Fibroblast of villous mesenchyme (primary cell): Measurements from ENCODE around the gene NYAP2. TPM values are rescaled to one million over a fixed set of nuclear protein-coding genes. Genes with fewer than 3 reads are reported as not detected.

Source experiments
- DNase-seq: peaks from one replicate; pipeline ENCODE4 v3.0.0-alpha.2; 2010; ENCODE audit warnings: low read depth
- H3K4me3 ChIP-seq: 2 replicates; pipeline ENCODE4 v1.5.1; 2011; ENCODE audit warnings: low read depth, mild to moderate bottlenecking, low read length
- total RNA-seq: library from RNA; depleted of rRNA; stranded (reverse); fragments of >200 nt; gene quantifications from 2 replicates; pipeline ENCODE4 v1.2.3, GENCODE V29; 2012
- TF ChIP-seq, protein P1 (sequence below): IDR thresholded peaks from 2 replicates; pipeline ENCODE4 v1.5.1; 2012; ENCODE audit warnings: low read depth, mild to moderate bottlenecking, low read length; ENCODE audit not compliant: insufficient read depth

NYAP2 gene
- total RNA-seq, 1 donor = not detected

DNA sequence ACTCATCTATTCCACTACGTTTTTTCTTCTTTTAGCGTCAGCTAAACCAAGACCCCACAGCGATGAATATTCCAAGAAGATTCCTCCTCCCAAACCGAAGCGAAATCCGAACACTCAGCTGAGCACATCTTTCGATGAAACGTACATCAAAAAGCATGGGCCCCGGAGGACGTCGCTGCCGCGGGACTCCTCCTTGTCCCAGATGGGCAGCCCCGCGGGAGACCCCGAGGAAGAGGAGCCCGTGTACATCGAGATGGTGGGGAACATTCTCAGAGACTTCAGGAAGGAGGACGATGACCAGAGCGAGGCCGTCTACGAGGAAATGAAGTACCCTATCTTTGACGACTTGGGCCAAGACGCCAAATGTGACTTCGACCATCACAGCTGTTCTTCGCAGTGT lies 182.4 kb downstream of the NYAP2 start:
- DNase-seq = no peak
- TF ChIP-seq, protein P1, sequence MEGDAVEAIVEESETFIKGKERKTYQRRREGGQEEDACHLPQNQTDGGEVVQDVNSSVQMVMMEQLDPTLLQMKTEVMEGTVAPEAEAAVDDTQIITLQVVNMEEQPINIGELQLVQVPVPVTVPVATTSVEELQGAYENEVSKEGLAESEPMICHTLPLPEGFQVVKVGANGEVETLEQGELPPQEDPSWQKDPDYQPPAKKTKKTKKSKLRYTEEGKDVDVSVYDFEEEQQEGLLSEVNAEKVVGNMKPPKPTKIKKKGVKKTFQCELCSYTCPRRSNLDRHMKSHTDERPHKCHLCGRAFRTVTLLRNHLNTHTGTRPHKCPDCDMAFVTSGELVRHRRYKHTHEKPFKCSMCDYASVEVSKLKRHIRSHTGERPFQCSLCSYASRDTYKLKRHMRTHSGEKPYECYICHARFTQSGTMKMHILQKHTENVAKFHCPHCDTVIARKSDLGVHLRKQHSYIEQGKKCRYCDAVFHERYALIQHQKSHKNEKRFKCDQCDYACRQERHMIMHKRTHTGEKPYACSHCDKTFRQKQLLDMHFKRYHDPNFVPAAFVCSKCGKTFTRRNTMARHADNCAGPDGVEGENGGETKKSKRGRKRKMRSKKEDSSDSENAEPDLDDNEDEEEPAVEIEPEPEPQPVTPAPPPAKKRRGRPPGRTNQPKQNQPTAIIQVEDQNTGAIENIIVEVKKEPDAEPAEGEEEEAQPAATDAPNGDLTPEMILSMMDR = no peak
- H3K4me3 ChIP-seq = no peak overlapping the region

DNA sequence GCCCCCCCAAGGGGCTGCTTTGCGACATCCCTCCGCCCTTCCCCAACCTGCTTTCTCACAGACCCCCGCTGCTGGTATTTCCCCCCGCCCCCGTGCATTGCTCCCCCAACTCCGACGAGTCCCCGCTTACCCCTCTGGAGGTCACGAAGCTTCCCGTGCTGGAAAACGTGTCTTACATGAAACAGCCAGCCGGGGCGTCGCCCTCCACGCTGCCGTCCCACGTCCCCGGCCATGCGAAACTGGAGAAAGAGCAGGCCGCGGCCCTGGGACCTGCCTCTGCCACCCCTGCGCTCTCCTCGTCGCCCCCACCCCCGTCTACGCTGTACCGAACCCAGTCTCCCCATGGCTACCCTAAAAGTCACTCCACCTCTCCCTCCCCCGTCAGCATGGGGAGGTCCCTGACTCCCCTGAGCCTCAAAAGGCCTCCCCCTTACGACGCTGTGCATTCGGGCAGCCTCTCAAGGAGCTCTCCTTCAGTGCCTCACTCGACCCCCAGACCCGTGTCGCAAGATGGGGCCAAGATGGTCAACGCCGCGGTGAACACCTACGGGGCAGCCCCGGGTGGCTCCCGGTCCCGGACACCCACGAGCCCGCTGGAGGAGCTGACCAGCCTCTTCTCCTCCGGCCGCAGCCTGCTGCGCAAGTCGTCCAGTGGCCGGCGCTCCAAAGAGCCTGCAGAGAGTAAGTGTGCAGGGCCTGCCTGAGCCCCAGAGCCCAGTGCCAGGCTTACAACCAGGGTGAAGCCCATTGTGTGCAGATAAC lies 183.0 kb downstream of the NYAP2 start:
- H3K4me3 ChIP-seq = no peak overlapping the region
- no peak for DNase-seq
- TF ChIP-seq, protein P1 = no peak

DNA sequence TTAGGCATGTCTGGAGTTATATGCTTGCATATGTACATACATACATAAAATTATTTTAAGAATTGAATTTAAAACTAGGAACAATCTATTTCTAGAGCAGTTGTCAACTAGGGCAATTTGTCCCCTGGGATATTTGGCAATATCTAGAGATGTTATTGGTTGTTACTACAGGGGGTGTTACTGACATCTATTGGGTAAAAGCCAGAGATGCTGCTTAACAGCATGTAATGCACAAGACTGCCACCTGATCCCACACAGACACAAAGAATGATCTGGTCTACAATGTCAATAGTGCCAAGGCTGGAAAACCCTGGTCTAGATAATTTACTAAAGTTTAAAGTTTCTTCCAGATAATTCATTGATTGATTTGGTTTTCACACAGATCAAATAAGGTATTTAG lies 185.3 kb downstream of the NYAP2 start:
- TF ChIP-seq, protein P1 = no peak
- no peak overlapping the region for H3K4me3 ChIP-seq
- DNase-seq = no peak

DNA sequence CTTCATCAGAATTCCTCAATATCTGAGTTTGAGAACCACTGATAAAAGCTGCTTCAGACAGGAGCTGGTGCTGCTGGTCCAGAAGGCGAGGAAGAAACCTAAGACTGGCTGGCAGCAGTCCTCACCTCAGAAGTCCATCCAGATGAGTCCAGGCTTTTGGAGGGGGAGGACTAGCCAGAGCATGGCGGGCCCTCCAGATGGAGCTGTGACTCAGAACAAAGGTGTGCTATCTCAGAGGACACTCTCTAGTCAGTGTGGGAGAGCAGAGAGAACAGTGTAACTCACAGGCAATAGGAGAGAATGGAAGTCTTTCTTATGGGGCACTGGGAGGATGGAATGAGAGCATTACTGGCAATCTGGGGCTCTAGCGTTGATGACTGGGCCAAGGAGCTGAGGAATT lies 191.4 kb downstream of the NYAP2 start:
- TF ChIP-seq, protein P1 = no peak
- DNase-seq = no peak
- H3K4me3 ChIP-seq = no peak overlapping the region

GRCh38 chr2:225597911-225598310 lies 198.4 kb downstream of the NYAP2 start:
- DNase-seq = no peak
- TF ChIP-seq, protein P1 = no peak
- no peak overlapping the region for H3K4me3 ChIP-seq

DNA sequence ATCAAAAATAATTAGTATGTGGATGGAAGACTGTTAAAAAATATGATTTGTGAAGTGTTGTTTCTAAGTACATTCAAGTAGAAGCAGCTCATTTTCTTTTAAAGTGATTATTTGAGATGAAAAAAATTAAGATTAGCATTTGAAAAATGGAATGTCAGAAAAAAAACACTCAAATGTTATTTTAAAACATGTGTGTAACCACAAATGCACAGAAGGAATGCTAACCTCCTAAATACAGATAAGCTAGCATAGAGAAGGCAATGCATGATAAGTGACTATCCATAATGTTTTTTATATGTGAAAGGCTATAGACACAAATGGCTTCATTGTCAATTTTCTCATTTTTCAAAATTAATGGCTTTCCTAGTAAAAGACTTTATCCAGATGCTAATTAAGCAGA lies 198.9 kb downstream of the NYAP2 start:
- no peak for DNase-seq
- TF ChIP-seq, protein P1 = no peak
- H3K4me3 ChIP-seq = no peak overlapping the region

GRCh38 chr2:225598897-225599296 lies 199.4 kb downstream of the NYAP2 start:
- peak; percentile 3 for DNase-seq
- no peak overlapping the region for H3K4me3 ChIP-seq
- TF ChIP-seq, protein P1 = no peak
